ELR (cell line): ENCODE results near the gene APBA3.

Experiments
- DNase-seq: peaks from one replicate; pipeline ENCODE4 v3.0.0-alpha.2; 2015; ENCODE audit warnings: low read depth

APBA3 gene, protein sequence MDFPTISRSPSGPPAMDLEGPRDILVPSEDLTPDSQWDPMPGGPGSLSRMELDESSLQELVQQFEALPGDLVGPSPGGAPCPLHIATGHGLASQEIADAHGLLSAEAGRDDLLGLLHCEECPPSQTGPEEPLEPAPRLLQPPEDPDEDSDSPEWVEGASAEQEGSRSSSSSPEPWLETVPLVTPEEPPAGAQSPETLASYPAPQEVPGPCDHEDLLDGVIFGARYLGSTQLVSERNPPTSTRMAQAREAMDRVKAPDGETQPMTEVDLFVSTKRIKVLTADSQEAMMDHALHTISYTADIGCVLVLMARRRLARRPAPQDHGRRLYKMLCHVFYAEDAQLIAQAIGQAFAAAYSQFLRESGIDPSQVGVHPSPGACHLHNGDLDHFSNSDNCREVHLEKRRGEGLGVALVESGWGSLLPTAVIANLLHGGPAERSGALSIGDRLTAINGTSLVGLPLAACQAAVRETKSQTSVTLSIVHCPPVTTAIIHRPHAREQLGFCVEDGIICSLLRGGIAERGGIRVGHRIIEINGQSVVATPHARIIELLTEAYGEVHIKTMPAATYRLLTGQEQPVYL

DNA sequence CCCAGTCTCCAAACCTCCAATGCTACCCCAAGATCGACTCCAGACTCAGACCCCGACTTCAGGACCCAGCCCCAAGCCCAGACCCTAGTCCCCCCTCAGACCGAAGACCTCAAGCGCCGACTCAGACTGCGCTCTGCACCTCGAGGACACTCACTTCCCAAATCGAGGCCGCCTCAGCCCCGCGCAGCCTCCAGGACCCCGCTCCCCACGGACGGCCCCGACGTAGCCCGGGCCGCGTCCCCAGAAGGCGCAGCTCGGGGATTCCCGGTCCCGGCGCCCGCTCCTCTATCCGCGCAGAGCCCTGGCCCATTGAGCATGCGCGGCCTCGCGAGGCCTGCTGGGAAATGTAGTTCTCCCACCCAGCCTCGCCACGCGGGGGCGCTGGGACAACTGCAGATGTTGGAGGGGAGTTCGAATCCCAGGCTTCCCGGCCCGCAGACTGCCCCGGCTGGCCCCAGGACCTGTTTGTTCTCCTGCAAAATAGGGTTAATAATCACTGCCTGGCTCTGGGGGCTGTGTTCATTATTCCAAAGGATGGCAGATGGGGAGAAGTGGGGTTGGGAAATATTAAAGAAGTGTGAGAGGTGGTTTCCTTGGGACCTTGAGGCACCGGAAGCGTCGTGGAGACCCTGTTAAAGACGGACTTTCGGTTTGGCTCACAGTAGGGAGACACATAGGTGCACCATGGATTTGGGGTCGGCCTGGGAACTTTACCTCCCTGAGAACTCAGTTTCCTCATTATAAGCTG, at the start of gene APBA3:
APBA3 (minus strand) TSS at position 311 of the 748 bp plus-strand sequence. CDS start 1,428 bp downstream, outside the sequence.
- peak; percentile 91 for DNase-seq

DNA sequence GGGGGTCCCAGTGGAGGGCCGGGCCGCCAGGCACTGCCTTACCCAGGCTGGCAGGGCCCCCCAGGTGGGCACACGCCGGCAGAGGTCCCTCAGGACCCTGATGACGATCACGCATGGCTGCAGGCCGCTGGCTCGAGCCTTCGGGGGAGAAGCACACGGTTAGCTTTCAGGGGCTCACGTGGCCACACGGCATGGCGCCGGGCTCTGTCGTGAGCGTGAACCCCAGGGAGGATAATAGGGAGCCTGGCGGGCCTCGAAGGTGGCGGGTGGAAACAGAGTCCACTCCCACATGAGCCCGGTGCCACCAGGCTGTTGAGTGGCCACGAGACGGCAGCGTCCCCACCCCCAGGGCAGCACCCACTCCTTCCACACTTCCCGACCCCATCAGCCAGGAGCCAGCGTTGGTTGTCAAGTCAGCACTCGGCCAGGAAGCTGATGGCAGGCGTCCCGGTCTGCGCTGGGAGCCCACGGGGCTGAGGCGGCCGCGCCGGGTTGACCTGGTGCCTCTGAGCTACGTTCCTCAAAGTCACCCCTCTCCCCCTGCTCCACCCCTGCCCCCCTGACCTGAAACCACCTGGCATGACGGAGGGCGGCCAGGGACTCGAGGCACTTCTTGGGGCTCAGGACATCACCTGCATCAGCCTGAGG, 49.3 kb upstream of the APBA3 start:
- no peak for DNase-seq

DNA sequence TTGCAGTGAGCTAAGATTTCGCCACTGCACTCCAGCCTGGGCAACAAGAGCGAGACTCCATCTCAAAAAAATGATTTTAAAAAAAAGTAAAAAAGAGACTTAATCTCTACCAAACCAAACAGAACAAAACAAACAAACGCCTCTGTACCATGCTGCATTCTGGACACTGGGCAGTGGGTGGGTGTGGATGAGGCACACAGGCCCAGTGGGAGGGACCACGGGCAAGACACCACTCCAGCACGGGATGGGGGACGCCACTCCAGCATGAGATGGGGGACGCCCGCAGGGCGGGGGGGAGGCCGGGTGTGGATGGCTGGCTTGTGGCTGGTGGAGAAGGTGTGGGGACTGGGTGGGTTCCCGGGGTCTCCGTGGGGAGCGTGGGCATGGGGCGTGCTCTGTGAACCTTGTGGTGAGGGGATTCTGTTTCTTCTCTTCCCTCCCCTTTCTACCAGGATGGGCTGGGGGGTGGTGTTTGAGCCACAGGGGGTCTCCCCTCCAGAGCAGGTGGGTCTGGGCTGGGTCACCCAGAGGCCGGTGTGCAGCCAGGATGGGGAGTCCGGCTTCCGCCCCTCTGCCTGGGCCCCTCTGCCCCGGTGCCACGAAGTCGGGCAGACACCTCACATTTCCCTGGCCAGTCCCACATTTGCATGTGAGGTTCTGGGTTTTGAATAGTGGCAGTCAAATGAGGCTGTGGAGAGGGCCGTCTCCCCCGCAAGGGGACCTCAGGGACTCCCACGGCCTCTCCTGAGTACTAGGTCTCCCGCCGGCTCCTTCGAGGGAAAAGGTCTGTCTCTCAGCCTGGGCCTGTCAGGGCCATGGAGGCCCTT, 48.6 kb upstream of the APBA3 start:
- DNase-seq: no peak

DNA sequence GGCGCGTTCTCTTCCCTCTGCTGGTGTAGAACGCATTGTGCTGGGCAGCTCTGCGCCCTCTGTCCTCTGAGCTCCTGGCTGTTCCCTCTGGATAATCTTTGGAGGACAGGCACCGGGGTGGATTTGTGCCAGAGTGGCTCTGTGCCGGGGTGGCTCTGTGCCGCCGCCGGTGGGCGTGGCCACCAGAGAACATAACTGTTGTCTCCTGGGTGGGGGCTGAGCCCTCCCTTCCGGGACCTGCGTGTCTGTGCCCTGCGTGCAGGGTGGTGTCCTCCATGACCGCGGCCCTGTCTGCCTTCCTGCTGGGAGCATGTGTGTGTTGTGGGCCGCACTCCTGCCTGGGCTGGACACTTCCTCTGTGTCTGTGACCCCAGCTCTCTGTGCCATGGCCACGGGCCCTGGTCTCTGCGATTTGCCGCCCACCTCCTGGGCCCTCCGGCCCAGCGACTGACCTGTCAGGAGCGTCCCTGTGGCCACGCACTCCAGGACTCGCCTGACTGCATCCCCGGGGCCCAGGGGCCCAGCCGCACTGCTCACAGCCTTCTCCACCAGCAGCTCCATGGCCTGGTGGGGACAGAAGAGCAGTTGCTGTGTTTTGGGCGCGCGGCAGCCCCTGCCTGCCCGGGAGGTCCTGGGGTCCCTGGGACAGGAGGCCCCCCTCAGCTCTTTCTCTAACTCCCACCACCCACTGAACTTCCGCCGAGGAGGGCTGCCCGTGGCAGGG, 47.1 kb upstream of the APBA3 start:
- no peak for DNase-seq

- no peak for DNase-seq
These were observed 46.3 kb upstream of the APBA3 start for GRCh38 chr19:3807574-3808354.

- DNase-seq: no peak
These were observed 45.6 kb upstream of the APBA3 start for GRCh38 chr19:3807131-3807480.

DNA sequence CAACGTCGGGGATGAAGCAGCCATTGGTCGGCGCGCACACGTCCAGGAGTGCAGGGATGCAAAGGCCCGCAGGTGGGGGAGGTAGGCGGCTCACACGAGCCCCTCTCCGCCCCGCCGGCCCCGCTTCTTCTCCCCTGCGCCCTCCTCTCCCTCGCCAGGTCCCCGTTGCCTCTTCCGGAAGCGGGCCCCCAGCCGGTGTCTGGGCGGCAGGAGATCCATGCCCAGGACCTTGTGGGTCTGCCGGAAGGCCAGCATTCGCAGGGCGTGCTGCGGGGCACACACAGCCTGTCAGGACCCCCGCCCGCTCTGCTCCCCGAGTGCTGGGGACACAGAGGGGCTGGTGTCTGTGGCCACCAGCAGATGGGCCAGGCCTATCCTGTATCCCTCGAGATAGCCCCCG, 44.4 kb upstream of the APBA3 start:
- DNase-seq: no peak

- DNase-seq: no peak
These were observed 42.9 kb upstream of the APBA3 start for GRCh38 chr19:3804429-3804828.

- DNase-seq: no peak
These were observed 42.5 kb upstream of the APBA3 start for GRCh38 chr19:3803986-3804385.

DNA sequence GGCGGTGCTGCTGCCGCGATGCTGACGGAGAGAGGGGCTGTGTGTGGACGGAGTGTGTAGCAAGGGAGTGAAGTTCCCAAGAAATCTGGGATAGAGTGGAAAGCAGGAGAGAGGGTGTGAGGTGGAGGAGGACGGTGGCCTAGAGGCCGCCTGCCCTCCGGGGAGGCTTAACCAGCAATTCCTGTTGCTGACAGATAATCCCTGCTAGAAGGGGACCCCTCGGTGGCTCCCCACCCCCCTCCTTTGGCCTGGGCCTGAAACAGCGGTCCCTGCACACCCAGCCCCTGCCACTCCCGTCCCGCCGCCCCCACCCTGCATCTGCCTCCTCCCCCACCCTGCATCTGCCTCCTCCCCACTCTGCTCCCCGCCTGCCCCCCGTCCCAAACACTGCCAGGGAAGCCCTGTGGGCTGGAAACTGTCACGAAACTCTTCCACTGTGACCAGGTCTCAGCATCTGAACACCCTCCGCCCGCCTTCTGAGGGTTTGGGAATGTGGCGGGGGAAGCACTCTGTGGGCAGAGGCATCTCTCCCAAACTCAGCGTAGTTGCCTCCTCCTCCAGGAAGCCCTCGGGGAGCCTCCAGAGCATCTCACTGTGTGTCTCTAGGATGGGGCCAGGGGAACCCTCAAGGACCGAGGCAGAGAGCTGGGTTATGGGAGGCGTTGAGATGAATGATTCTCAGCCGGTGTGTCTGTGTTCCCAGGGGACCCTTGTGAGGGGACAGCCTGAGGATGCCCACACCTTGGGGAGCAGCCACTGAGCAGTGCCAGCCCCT, 41.8 kb upstream of the APBA3 start:
- no peak for DNase-seq

GRCh38 chr19:3801412-3802096, 40.1 kb upstream of the APBA3 start:
- no peak for DNase-seq

DNA sequence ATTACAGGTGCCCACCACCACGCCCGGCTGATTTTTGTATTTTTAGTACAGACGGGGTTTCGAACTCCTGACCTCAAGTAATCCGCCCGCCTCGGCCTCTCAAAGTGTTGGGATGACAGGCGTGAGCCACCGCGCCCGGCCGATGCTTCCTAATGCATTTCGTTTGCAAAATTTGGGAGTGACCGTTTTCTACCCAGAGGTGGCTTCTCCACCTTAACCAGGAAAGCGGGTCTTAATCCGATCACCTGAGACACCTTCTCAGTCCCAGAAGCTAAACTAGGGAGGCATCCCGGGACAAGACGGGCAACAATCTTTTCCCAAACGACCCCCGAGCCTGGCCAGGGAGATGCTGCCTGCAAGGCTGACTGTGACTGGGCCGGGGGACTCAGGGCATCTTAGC, 39.5 kb upstream of the APBA3 start:
- DNase-seq: no peak

- no peak for DNase-seq
These were observed 36.6 kb upstream of the APBA3 start for GRCh38 chr19:3798137-3798536.

GRCh38 chr19:3796358-3796757, 34.9 kb upstream of the APBA3 start:
- no peak for DNase-seq

GRCh38 chr19:3793799-3794198, 32.3 kb upstream of the APBA3 start:
- DNase-seq: no peak

DNA sequence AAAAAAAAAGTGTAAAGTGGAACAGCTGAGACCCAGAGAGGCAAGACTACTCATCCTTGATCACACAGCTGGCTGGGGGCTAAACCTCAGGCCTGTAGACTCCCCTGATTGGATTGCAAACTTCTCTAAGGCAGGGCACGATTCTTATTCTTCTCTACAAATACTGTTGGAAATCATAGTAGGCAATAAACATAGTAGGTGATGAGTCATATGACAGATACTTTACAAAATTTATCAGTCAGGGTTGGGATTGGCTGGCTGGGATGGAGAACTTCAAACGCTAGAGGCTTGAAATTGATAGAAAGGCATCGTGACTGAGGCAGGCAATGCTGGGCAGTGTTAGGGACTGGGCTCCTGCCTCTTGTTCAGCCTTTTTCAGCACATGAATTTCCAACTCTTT, 30.6 kb upstream of the APBA3 start:
- DNase-seq: peak; percentile 30

DNA sequence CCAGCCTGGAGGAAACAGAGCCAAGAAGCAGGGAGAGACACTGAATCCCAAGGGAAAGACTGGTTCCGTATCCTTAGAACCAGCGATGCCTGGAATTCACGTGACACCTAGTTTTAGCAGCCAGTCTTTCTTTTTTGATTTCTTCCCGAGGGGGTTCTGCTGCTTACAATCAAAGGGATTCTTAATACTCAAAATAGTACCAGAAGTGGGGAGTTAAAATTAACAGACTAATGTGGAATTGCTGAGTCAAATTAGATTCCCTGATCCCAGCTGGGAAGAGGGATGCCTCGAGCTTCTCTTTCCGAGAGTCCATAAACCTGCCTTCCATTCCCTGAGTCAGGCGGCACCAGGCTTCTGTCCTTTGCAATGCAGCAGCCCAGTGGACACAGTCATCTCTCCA, 29.4 kb upstream of the APBA3 start:
- DNase-seq: no peak

DNA sequence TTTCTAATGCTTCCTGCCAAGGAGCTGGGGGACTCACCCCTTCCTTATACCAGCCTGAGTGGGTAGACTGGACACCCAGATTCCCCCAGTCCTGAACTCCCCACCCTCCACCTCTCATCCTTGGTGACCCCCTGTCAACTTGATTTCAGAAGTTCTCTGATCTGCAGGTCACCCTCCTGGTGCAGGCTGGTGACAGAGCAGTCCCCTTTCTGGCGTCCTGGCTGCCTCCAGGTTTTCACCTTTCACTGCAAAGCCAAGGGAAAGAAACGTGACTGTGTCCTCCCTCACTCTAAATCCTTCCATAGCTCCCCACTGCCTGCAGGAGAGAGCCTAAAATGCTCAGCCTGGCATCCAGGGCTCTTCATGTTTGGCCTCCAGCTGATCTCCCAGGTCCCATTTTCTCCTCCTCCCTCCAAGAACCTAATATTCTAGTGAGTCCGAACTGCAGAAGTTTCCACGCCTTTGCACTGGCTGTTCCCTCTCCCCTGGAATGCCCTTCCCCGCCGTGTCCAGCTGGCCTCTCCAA, 28.8 kb upstream of the APBA3 start:
- DNase-seq: no peak
